OCI-M2 (cell line): ENCODE measurements around the gene TRIM26.

Experiments used
- DNase-seq: peaks from one replicate; lab custom pipeline; 2025; ENCODE audit not compliant: unreplicated experiment; lab: John Stamatoyannopoulos, UW

The TRIM26 gene

GRCh38 chr6:30211899-30212298 lies 1.3 kb downstream of the TRIM26 start:
- no peak for DNase-seq

DNA sequence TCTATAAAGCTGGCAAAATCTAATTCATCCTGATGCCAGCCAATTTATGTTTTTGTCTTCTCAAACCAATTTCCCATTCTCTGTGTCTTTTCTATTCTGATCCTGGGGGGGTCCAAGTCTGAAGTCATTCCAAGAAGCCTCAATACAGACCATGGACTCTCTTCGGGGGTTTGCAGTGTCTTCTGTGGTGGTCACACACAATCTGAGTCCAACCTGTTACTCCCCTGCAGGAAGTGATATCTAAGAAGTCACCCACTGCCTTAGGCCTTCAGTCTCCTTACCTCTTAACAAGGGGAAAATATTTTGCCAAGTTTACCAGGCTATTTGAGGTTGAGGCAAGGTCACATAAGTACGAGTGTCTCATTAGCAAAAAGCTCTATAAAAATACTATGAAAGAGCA lies 1.9 kb downstream of the TRIM26 start:
- DNase-seq, result no peak

DNA sequence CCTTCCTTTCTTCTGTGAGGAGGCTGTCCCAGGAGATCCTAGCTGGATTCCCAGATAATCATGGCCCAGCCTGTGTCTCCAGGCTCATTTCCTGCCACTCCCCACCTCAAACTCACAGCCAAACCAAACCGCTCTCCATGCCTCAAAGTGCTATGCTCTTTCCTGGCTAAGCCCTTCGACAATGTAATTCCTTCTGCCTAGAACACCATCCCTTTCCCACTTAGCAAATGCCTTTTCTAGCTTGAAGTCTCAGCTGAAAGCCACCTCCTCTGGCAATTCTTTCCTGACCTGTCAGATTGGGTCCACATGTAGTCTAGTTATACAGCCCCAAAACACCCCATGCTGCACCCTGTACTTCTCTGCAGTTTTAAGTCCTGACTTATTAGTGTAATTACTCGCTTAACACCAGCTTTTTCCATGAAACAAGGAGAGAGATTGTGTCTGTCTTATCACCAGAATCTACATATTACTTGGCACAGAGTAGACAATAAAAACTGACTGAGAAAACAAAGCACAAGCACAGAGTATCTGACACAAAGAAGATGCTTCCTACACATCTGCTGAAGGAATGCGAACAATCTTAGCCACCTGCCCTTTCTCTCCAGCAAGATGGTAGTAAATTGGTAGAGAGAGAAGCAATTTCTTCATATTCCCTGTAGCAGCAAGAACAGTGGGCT lies 5.4 kb downstream of the TRIM26 start:
- DNase-seq, result no peak

DNA sequence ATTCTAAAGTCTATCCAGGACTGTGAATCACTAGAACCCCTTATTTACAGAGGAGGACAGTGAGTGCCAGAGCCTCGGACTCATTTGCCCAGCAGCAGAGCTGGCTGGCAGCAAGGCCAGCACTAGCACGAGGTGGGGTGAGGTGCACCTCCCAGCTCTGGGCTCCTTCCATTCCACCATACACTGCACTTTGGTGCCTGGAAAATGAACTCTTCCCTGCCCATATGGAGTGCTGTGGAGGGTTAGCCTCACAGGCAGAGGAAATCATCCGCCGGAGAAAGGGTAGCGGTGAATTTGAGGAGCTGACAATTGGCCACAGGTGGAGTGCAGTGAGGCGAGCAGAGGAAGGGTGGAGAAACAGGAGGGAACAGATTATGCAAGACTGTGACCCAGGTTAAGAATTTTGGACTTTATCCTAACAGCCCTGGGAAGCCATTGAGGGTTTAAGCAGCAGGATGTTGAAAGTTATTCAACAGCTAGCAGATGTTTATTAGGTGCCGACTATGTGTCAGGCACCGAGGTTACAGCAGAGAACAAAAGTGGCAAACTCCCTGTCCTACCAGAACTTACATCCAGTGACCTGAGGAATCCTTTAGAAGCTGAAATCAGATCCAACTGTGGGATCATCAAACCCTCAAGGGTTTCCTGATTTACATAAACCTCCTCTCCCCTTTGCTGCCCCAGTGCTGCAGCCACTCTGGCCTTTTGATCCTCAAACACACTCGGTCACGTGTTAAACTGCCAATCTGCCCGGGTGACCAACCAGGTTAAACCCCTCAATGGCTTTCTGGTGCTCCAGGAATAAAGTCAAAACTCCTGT lies 6.2 kb downstream of the TRIM26 start:
- no peak for DNase-seq

- no peak for DNase-seq
Observed at GRCh38 chr6:30206152-30206551, 7.1 kb downstream of the TRIM26 start.

DNA sequence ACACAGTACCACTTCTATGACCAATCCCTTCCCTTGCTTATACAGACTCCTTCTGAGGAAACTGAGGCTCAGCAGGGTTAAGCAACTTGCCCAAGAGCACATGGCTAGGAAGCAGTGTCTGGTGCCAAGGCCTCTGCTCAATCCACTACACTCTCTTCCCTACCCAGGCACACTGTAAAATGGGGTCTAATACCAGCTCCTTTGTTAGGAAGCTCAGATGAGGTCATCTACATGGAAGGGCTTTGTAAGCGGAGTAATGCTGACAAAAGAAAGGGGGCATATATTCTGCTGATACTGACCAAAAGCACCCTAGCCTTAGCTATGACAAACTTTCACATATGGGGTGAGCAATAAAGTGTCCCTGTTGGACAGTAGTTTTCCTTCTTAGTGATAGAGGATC lies 9.1 kb downstream of the TRIM26 start:
- no peak for DNase-seq

DNA sequence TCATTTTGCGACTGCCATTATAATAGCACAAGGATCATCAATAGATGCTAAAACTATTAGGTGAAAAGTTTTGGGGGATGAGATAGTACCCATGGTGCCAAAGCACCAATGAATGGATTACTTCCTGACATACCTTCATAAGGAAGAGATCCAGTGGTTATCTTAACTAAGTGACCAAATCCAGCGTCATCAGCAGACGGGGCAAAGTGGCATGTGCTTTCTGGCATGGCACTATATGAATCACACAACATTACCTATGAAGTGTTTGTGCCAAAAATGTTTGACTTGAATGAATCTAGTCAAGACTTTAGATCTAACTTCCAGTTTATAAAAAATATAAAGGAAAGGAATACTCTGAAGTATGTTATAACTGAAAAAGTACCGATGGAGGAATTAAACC lies 10.8 kb downstream of the TRIM26 start:
- DNase-seq, result no peak

GRCh38 chr6:30200551-30201281 lies 12.5 kb downstream of the TRIM26 start:
- no peak for DNase-seq

DNA sequence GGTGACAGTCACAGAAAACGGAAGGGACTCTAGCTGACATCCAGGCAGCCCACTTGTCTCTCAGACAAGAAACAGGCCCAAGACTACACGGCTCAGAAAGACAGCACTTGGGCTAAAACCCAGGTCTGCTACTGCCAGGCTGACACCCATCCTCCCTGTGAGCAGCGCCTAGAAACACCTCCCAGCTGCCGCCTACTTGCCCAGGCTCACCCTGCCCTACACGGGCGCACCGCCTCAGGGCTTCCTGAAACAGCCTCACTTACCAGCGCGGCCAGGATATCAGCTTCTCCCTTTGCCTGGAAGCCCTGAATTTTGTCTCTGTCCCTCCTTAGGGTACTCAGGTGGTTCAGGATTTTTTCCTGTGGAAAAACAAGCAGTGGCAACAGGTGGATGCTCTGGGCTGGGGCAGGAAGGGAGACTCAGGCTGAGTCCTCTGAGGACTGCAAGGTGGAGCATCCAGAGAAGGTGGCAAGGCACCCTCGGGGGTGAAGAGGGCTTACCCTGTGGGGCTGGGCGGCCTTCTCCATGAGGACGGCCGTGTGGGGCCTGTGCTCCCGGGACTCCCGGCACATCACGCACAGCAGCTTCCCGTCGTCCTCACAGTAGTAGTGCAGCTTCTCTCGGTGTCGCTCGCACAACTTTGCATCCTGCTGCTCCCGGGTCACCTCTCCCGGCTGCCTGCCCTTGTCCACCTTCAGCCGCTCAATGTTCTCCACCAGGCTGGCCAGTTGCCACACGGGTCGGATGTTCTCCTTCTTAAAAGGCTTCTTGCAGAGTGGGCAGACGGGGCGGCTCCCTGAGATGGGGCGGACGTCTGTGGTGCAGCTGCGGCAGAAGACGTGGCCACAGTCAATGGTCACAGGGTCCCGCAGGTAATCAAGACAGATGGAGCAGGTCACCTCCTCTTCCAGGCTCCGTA lies 14.8 kb downstream of the TRIM26 start:
- DNase-seq, result no peak

- DNase-seq, result no peak
Observed at GRCh38 chr6:30196376-30196775, 16.8 kb downstream of the TRIM26 start.

- DNase-seq, result no peak
Observed at GRCh38 chr6:30195951-30196350, 17.3 kb downstream of the TRIM26 start.

DNA sequence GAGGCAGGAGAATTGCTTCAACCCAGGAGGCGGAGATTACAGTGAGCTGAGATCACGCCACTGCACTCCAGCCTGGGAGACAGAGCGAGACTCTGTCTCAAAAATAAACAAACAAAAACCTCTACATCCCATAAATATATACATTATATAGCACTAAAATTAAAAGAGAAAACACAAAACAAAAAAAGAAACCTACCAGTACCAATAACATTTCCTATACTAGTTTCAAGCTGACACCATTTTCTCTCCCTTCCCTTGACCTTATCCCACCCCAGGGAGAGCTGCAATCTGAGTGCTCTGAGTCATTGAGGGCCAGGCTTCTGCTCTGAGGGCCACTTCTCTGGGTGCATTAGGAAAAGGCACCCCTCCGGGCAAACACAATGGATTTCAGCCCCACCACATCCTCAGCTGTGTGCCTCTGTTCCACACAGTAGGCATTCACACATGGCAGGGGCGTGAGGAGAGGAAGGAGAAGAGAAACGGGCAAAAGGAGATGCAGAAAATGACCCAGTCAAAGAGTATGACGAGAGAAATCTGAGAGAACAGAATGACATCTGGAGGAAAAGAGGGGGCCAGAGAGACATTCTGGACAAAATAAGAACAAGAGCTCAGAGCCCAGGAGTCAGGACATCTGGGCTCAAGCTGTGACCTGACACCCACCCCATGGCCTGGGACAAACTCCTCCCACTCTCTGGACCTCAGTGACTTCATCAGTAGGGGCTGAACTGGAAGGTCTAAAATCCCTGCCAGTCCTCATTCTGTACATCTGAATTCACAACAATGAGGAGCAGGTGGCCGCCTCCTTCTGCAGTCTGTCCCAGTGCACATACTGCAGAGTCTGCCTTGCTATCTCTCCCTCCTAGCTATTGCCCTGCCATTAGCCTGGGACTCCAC lies 18.2 kb downstream of the TRIM26 start:
- DNase-seq, result no peak

DNA sequence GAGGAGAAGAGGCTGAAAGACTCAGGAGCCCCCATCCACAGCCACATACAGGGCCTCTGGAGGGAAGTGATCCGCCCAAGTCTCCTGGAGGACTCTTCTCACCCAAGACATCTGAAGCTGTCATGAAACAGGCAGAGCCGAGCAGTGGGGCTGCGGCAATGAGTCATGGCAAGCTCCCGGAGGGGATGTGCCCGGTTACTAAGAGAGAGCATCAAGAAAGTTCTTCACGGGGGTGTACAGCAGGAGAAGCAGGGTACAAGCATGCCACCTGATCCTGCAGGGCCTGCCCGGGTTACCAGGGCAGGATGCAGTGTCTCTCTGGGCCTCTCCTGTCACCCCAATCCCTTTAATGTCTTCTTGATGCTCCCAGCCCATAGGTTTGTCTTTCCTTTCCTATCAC lies 21.1 kb downstream of the TRIM26 start:
- no peak for DNase-seq

- no peak for DNase-seq
Observed at GRCh38 chr6:30188541-30188940, 24.7 kb downstream of the TRIM26 start.

GRCh38 chr6:30185846-30186484 lies 27.2 kb downstream of the TRIM26 start:
- DNase-seq, result no peak

DNA sequence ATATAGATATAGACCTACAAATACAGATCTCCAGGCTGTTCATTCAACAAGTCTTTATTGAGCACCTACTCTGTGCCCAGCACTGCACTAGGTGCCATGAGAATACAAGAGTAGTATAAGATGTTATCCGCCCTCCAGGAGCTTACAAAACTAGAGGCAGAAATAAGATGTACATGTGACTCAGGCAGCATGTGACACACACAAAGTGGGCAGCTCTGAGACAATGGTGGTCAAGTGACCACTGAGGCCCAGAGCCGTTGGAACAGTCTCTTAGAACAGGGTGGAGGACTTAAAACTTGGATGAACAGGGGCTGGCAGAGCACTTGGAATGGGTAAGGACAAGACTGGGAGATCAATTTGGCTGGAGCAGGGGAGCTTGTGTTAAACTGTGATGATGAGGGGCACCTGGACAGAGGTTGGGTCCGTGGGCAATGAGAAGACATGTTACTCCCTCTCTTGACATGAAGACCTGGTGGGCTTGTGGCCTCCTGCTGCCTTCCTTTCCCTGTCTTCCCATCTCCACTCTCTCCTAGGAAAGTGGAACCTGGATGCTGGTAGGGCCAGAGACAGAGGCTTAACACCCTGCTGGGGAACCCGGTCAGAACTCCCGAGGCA lies 28.7 kb downstream of the TRIM26 start:
- DNase-seq, result no peak

DNA sequence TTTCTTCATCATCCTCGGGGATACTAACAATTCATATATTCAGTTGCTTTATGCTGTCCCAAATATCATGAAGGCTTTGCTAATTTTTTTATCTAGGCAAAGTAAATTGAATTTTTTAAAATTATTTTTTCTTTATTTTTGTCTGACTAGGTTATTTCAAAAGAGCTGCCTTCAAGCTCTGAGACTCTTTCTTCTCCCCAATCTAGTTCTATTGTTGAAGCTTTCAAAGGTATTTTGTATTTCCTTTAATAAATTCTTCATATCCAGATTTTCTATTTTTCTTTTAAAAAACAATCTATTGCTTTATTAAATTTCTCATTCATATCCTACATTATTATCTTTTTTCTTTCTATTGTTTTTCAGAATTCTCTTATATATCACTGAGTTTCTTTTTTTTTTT lies 33.1 kb downstream of the TRIM26 start:
- no peak for DNase-seq

GRCh38 chr6:30178837-30179236 lies 34.4 kb downstream of the TRIM26 start:
- no peak for DNase-seq

GRCh38 chr6:30175765-30176164 lies 37.4 kb downstream of the TRIM26 start:
- no peak for DNase-seq
